SU-DHL-6 (cell line): ENCODE measurements around the gene THSD4.

Experiments
- H2AFZ ChIP-seq: fragments of 200-600 bp; sonication (generic); 2 replicates; pipeline ENCODE4 v1.6.1; 2014; ENCODE audit warnings: low read depth, mild to moderate bottlenecking, moderate library complexity, mixed read lengths, antibody characterized with exemption, low read length; ENCODE audit not compliant: severe bottlenecking
- H3F3A ChIP-seq: fragments of 200-600 bp; shearing (Covaris generic); 2 replicates; pipeline ENCODE4 v1.6.0; 2016; ENCODE audit warnings: antibody characterized with exemption, mild to moderate bottlenecking; ENCODE audit not compliant: insufficient read depth
- H3K27ac ChIP-seq: fragments of 200-600 bp; sonication (generic); 2 replicates; pipeline ENCODE4 v1.5.1; 2016; ENCODE audit warnings: low read depth, mild to moderate bottlenecking, low read length, moderate library complexity, mixed read lengths
- H3K27me3 ChIP-seq: fragments of 200-600 bp; sonication (generic), shearing (Covaris generic); 2 replicates; pipeline ENCODE4 v1.6.0; 2014; ENCODE audit warnings: mild to moderate bottlenecking, low read length
- H3K36me3 ChIP-seq: fragments of 200-600 bp; sonication (generic); 2 replicates; pipeline ENCODE4 v1.6.1; 2014; ENCODE audit warnings: mild to moderate bottlenecking, low read length, mixed read lengths
- H3K4me2 ChIP-seq: fragments of 300-600, 200-600 bp; shearing (Covaris generic), sonication (generic); 2 replicates; pipeline ENCODE4 v1.6.0; 2014; ENCODE audit warnings: low read length, low read depth, mild to moderate bottlenecking; ENCODE audit not compliant: poor library complexity, severe bottlenecking
- H3K4me3 ChIP-seq: fragments of 200-600 bp; sonication (generic); 2 replicates; pipeline ENCODE4 v1.5.1; 2014; ENCODE audit warnings: antibody characterized with exemption, low read length, mild to moderate bottlenecking, mixed read lengths; ENCODE audit not compliant: insufficient read depth, poor library complexity, severe bottlenecking
- H3K79me2 ChIP-seq: fragments of 200-600 bp; sonication (generic); 2 replicates; pipeline ENCODE4 v1.6.1; 2014; ENCODE audit warnings: mild to moderate bottlenecking, low read length, moderate library complexity; ENCODE audit not compliant: insufficient read depth
- H3K9ac ChIP-seq: fragments of 200-600 bp; sonication (generic); 2 replicates; pipeline ENCODE4 v1.7.0; 2014; ENCODE audit warnings: mild to moderate bottlenecking, low read length
- H3K9me2 ChIP-seq: fragments of 200-600 bp; sonication (generic); replicated peaks from 2 replicates; pipeline ENCODE4 v1.6.1; 2014; ENCODE audit warnings: low read length; ENCODE audit not compliant: insufficient read depth
- H3K9me3 ChIP-seq: fragments of 200-600 bp; sonication (generic); 2 replicates; pipeline ENCODE4 v1.6.1; 2014; ENCODE audit warnings: low read length, mixed read lengths; ENCODE audit not compliant: insufficient read depth
- H4K20me1 ChIP-seq: fragments of 200-600 bp; sonication (generic); 2 replicates; pipeline ENCODE4 v1.6.1; 2014; ENCODE audit warnings: low read depth, mild to moderate bottlenecking, antibody characterized with exemption, low read length, moderate library complexity, mixed read lengths
- EZH2phosphoT487 ChIP-seq: fragments of 200-600 bp; sonication (generic), shearing (Covaris generic); conservative IDR thresholded peaks from 2 replicates; pipeline ENCODE4 v1.6.1; 2018; ENCODE audit warnings: mild to moderate bottlenecking, antibody characterized with exemption, low read length, moderate library complexity, mixed read lengths
- TF ChIP-seq, protein P1 (sequence below): fragments of 200-600 bp; sonication (generic); IDR thresholded peaks from one replicate; pipeline ENCODE4 v1.5.1; 2017; ENCODE audit warnings: antibody characterized with exemption, mild to moderate bottlenecking, low read length, moderate library complexity; ENCODE audit not compliant: insufficient read depth, poor library complexity, severe bottlenecking

THSD4 gene

GRCh38 chr15:71623111-71623510 lies 507.8 kb downstream of the THSD4 start:
- no peak overlapping the region for H3K4me3 ChIP-seq
- H3K27ac ChIP-seq = no peak overlapping the region
- no peaks in the 10 kb centered on the region for H4K20me1 ChIP-seq
- no peaks in the 10 kb centered on the region for H3K27me3 ChIP-seq
- no peaks in the 10 kb centered on the region for H3K36me3 ChIP-seq
- H3K79me2 ChIP-seq = no peaks in the 10 kb centered on the region
- H3K4me2 ChIP-seq = no peak overlapping the region
- H2AFZ ChIP-seq = no peak overlapping the region
- H3K9ac ChIP-seq = no peak overlapping the region
- no peaks in the 10 kb centered on the region; the same call in 1 of the 2 replicates for H3K9me2 ChIP-seq
- no peaks in the 10 kb centered on the region for H3F3A ChIP-seq
- no peak for TF ChIP-seq EZH2phosphoT487
- TF ChIP-seq, protein P1, sequence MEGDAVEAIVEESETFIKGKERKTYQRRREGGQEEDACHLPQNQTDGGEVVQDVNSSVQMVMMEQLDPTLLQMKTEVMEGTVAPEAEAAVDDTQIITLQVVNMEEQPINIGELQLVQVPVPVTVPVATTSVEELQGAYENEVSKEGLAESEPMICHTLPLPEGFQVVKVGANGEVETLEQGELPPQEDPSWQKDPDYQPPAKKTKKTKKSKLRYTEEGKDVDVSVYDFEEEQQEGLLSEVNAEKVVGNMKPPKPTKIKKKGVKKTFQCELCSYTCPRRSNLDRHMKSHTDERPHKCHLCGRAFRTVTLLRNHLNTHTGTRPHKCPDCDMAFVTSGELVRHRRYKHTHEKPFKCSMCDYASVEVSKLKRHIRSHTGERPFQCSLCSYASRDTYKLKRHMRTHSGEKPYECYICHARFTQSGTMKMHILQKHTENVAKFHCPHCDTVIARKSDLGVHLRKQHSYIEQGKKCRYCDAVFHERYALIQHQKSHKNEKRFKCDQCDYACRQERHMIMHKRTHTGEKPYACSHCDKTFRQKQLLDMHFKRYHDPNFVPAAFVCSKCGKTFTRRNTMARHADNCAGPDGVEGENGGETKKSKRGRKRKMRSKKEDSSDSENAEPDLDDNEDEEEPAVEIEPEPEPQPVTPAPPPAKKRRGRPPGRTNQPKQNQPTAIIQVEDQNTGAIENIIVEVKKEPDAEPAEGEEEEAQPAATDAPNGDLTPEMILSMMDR = no peak
- no peaks in the 10 kb centered on the region for H3K9me3 ChIP-seq

GRCh38 chr15:71626596-71627088 lies 511.4 kb downstream of the THSD4 start:
- Histone ChIP-seq H3K4me3 (no peak overlapping the region), H3K9me2 (no peaks in the 10 kb centered on the region; the same call in 1 of the 2 replicates), H3F3A (no peaks in the 10 kb centered on the region), H2AFZ (no peak overlapping the region), H3K79me2 (no peaks in the 10 kb centered on the region), H3K27ac (no peak overlapping the region), H3K4me2 (no peak overlapping the region), H3K36me3 (no peaks in the 10 kb centered on the region), H3K27me3 (no peaks in the 10 kb centered on the region), H3K9ac (no peak overlapping the region), H4K20me1 (no peaks in the 10 kb centered on the region), H3K9me3 (no peaks in the 10 kb centered on the region)
- no peak for TF ChIP-seq EZH2phosphoT487
- TF ChIP-seq, protein P1 = no peak

DNA sequence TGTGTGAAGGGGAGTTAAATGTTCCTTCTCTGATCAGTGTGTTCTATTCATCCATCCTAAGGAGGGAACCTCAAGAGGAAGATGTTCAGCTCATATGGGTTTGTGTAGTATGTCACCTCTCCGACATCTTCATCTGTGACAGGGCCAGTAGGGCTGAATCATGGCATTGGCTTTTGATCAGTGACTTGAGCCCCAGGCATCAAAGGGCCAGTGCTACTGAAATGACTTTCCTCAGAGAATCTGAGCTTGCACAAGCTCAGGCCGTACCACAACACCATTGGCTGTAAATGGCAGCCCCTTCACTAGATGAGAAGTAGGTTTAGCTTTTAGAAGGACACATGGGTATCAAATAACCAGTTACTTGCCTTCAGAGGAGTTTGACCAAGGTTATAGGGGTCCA lies 511.9 kb downstream of the THSD4 start:
- no peak overlapping the region for H3K27ac ChIP-seq
- no peak overlapping the region for H3K4me2 ChIP-seq
- H3K9me2 ChIP-seq = no peaks in the 10 kb centered on the region
- H3K4me3 ChIP-seq = no peak overlapping the region
- no peaks in the 10 kb centered on the region for H3K79me2 ChIP-seq
- TF ChIP-seq, protein P1 = no peak
- TF ChIP-seq EZH2phosphoT487 = no peak
- no peaks in the 10 kb centered on the region for H3K9me3 ChIP-seq
- no peaks in the 10 kb centered on the region for H3K27me3 ChIP-seq
- H2AFZ ChIP-seq = no peak overlapping the region
- H4K20me1 ChIP-seq = no peaks in the 10 kb centered on the region
- H3F3A ChIP-seq = no peaks in the 10 kb centered on the region
- H3K36me3 ChIP-seq = no peaks in the 10 kb centered on the region
- no peak overlapping the region for H3K9ac ChIP-seq
